ENCODE results near the gene CLCN5.

DNA sequence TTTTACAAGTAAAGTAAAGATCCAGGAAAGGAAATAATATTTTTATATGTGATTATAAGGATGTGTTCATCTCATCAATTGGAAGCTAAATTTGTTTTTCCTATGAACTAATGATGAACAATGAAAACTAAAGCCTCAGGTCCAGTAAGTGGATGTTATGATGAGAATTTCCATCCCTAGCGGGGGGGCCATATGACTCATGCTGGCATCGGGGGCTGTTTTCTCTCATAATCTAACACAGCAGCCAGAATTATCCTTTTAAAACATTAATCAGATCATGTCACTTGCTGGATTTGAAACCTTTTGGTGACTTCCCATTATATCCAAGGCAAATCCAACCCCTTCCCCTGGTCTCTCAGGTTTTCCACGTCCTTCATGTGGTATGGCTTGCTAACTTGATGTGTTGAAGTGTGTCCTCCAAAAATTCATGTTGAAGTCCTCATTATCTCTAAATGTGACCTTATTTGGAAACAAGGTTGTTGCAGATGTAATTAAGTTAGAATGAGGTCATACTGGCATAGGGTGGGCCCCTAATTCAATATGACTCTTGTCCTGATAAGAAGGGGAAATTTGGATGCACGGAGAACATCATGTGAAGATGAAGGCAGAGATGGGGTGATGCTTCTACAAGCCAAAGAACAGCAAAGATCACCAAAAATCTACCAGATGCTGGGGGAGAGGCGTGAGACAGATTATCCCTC is 181.6 kb downstream of the CLCN5 start:
- TF ChIP-seq, protein P1, sequence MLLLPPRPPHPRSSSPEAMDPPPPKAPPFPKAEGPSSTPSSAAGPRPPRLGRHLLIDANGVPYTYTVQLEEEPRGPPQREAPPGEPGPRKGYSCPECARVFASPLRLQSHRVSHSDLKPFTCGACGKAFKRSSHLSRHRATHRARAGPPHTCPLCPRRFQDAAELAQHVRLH (tag by site-specific recombination; IDR thresholded peaks at IDR 0.05): no peak
- TF ChIP-seq, protein P2, sequence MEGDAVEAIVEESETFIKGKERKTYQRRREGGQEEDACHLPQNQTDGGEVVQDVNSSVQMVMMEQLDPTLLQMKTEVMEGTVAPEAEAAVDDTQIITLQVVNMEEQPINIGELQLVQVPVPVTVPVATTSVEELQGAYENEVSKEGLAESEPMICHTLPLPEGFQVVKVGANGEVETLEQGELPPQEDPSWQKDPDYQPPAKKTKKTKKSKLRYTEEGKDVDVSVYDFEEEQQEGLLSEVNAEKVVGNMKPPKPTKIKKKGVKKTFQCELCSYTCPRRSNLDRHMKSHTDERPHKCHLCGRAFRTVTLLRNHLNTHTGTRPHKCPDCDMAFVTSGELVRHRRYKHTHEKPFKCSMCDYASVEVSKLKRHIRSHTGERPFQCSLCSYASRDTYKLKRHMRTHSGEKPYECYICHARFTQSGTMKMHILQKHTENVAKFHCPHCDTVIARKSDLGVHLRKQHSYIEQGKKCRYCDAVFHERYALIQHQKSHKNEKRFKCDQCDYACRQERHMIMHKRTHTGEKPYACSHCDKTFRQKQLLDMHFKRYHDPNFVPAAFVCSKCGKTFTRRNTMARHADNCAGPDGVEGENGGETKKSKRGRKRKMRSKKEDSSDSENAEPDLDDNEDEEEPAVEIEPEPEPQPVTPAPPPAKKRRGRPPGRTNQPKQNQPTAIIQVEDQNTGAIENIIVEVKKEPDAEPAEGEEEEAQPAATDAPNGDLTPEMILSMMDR (tag by site-specific recombination; IDR thresholded peaks at IDR 0.05): no peak
- TF ChIP-seq, protein P3, sequence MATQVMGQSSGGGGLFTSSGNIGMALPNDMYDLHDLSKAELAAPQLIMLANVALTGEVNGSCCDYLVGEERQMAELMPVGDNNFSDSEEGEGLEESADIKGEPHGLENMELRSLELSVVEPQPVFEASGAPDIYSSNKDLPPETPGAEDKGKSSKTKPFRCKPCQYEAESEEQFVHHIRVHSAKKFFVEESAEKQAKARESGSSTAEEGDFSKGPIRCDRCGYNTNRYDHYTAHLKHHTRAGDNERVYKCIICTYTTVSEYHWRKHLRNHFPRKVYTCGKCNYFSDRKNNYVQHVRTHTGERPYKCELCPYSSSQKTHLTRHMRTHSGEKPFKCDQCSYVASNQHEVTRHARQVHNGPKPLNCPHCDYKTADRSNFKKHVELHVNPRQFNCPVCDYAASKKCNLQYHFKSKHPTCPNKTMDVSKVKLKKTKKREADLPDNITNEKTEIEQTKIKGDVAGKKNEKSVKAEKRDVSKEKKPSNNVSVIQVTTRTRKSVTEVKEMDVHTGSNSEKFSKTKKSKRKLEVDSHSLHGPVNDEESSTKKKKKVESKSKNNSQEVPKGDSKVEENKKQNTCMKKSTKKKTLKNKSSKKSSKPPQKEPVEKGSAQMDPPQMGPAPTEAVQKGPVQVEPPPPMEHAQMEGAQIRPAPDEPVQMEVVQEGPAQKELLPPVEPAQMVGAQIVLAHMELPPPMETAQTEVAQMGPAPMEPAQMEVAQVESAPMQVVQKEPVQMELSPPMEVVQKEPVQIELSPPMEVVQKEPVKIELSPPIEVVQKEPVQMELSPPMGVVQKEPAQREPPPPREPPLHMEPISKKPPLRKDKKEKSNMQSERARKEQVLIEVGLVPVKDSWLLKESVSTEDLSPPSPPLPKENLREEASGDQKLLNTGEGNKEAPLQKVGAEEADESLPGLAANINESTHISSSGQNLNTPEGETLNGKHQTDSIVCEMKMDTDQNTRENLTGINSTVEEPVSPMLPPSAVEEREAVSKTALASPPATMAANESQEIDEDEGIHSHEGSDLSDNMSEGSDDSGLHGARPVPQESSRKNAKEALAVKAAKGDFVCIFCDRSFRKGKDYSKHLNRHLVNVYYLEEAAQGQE (tag by site-specific recombination; IDR thresholded peaks at IDR 0.05): no peak
- TF ChIP-seq TRIM28 (IDR thresholded peaks at IDR 0.05; ENCODE audit: borderline replicate concordance, low read length): no peak
- TF ChIP-seq, protein P4, sequence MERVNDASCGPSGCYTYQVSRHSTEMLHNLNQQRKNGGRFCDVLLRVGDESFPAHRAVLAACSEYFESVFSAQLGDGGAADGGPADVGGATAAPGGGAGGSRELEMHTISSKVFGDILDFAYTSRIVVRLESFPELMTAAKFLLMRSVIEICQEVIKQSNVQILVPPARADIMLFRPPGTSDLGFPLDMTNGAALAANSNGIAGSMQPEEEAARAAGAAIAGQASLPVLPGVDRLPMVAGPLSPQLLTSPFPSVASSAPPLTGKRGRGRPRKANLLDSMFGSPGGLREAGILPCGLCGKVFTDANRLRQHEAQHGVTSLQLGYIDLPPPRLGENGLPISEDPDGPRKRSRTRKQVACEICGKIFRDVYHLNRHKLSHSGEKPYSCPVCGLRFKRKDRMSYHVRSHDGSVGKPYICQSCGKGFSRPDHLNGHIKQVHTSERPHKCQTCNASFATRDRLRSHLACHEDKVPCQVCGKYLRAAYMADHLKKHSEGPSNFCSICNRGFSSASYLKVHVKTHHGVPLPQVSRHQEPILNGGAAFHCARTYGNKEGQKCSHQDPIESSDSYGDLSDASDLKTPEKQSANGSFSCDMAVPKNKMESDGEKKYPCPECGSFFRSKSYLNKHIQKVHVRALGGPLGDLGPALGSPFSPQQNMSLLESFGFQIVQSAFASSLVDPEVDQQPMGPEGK (tag by site-specific recombination; IDR thresholded peaks at IDR 0.05): no peak
